Activated T-helper 2 cell treated with anti-CD3 and anti-CD28 coated beads, Interferon-gamma antibody, Interleukin-2, Interleukin-4, amounts not matched to agents 10 μg/mL and 5 μg/mL and 100 μg/mL, durations not matched to agents 14 hours and 24 hours and 36 hours (primary cell): ENCODE data around the gene KCNS1. TPM values are rescaled to one million over a fixed set of nuclear protein-coding genes. Genes with fewer than 3 reads are reported as not detected.

Experiments used
- DNase-seq: peaks from one replicate; pipeline ENCODE4 v3.0.0; 2021; ENCODE audit warnings: low spot score
- H3K27ac Mint-ChIP-seq: one replicate; pipeline ENCODE4 v1.8.0; 2021; ENCODE audit warnings: mixed read lengths
- H3K27me3 Mint-ChIP-seq: one replicate; pipeline ENCODE4 v1.8.0; 2021; ENCODE audit warnings: low read depth, mixed read lengths
- H3K36me3 Mint-ChIP-seq: one replicate; pipeline ENCODE4 v1.8.0; 2021; ENCODE audit warnings: low read depth, mixed read lengths
- H3K4me1 Mint-ChIP-seq: one replicate; pipeline ENCODE4 v1.8.0; 2021; ENCODE audit warnings: low read depth, mixed read lengths
- H3K4me3 Mint-ChIP-seq: one replicate; pipeline ENCODE4 v1.8.0; 2021; ENCODE audit warnings: low read depth, mild to moderate bottlenecking, moderate library complexity, mixed read lengths
- H3K9me3 Mint-ChIP-seq: one replicate; pipeline ENCODE4 v1.8.0; 2021; ENCODE audit warnings: mixed read lengths
- intact Hi-C: fragments of 100-400 bp; cut with micrococcal nuclease; formaldehyde crosslinking; loops from one replicate; pipeline ENCODE4 v1.15.1; 2023
- total RNA-seq: library from RNA; stranded (reverse); gene quantifications from 2 replicates; pipeline ENCODE4 v1.2.3, GENCODE V29; 2022

KCNS1 gene
- total RNA-seq, 1 donor from 2014 or later, result 0.21 TPM

DNA sequence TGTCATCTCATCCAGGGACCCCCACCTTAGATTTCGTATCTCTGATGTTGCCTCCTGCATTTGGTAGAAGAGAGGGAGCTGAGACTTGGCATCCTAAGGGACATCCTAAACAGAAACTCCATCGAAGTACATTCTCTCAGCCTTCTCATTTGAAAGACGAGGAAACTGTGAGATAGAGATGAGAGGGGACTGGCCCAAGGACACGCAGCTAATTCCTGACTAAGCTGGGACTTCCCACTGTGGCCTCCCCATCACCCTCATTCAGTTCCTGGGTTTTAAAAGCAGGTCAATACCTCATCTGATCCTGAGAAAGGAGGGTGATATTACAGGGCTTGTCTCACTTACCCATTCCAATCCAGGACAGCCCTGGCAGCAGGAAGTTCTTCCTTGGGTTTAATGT lies 14.9 kb upstream of the KCNS1 start:
- H3K4me1 Mint-ChIP-seq, result no peaks in the 10 kb centered on the region
- H3K9me3 Mint-ChIP-seq, result no peaks in the 10 kb centered on the region
- H3K4me3 Mint-ChIP-seq, result no peak overlapping the region
- no peaks in the 10 kb centered on the region for H3K36me3 Mint-ChIP-seq
- no peak overlapping the region for H3K27ac Mint-ChIP-seq
- intact Hi-C loops, result no loop called here
- DNase-seq, result no peak
- peaks cover 17% of the 10 kb centered on the region for H3K27me3 Mint-ChIP-seq

DNA sequence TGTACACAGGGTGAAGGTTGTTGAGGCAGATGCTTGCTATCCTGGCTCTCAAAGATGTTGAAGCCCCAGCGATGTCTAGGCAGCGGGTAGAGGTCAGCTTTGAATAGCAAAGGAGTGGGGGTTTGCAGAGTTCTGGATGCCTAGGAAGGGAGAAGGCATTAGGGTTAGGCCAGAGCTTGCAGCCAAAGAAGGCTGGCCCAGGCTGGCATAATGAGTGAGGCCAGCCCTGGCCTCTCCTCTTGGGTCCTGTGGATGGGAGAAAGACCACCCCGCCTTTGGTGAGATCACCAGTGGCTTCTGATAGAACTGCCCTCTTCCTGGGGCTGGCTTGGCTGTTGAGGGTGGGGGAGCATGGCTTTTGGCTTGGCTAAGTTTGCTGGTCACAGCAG lies 14.5 kb upstream of the KCNS1 start:
- Mint-ChIP-seq H3K9me3 (no peaks in the 10 kb centered on the region), H3K4me3 (no peak overlapping the region), H3K27ac (no peak overlapping the region), H3K4me1 (no peaks in the 10 kb centered on the region), H3K36me3 (no peaks in the 10 kb centered on the region), H3K27me3 (peaks cover 14% of the 10 kb centered on the region)
- intact Hi-C loops, result no loop called here
- no peak for DNase-seq

DNA sequence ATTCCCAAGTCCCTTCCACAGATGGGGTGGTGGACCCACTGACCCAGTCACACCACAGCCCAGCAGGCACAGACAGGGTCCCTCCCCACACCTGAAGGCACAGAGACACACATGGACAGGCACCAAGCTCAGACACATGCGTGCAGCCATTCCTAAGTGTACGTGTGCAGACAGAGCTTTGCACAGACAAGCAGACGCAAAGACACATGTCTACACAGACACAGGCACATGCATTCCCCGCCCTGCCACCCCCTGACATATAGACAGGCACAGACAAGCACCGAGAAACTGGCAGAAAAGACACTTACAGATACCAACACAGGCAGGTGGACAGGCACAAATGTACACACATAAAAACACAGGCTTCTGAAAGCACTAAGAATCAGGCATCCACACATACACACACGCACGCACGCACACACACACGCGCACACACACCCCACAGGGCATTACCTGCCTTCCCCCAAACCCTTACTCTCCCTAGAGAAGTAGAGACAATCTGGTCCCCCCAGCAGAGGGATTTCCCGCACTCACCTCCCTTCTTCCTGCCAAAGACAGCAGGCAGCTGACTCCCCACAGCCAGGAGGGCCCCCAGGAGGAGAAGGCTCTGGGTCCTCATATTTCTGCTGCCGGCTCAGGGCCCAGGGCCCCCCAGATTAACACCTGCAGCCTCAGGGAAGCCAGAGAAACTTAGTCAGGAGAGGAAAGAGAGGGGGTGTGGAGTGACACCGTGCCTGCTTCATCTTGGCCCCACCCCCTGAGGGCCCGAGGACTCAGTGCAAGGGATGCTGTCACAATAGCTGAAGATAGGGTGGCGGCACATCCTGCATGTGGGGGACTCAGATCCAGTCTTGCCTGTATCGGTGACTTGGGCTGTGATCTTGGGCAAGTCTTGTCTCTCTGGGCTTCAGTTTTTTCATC lies 13.8 kb upstream of the KCNS1 start, which contains the start of gene WFDC5:
WFDC5 (minus strand) TSS at position 710 of the 921 bp plus-strand sequence; CDS start at position 619, 91 bp downstream.
- no peak within 1 kb of the TSS for H3K27ac Mint-ChIP-seq
- intact Hi-C loops, result no loop called here
- no peaks in the 10 kb centered on the region for H3K9me3 Mint-ChIP-seq
- H3K36me3 Mint-ChIP-seq, result no peaks in the 10 kb centered on the region
- DNase-seq, result no peak
- H3K27me3 Mint-ChIP-seq, result peaks cover 11% of the 10 kb centered on the region
- no peaks in the 10 kb centered on the region for H3K4me1 Mint-ChIP-seq
- no peak within 1 kb of the TSS for H3K4me3 Mint-ChIP-seq

DNA sequence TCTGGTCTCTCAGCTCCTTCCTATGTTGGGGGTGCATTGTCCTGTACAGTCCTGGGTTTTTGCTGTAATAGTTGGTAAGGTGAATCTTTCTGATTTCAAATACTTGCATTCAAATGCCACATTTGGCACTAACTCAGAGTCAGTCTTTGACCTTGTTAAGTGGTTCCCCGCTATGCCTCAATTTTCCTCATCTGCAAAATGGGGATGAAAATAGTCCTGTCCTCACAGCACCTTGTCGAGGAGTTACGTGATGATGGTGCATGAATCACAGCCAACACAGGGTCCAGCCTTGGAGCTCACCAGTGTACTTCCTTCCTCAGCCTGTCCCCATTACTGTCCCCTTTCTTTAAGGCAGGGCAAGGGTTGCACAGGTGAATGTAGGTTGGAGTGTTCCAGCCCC lies 12.9 kb upstream of the KCNS1 start:
- no peaks in the 10 kb centered on the region for H3K9me3 Mint-ChIP-seq
- no peak for DNase-seq
- no peak overlapping the region for H3K27ac Mint-ChIP-seq
- intact Hi-C loops, result no loop called here
- no peaks in the 10 kb centered on the region for H3K4me1 Mint-ChIP-seq
- H3K4me3 Mint-ChIP-seq, result no peak overlapping the region
- H3K27me3 Mint-ChIP-seq, result peaks cover 7% of the 10 kb centered on the region
- no peaks in the 10 kb centered on the region for H3K36me3 Mint-ChIP-seq

DNA sequence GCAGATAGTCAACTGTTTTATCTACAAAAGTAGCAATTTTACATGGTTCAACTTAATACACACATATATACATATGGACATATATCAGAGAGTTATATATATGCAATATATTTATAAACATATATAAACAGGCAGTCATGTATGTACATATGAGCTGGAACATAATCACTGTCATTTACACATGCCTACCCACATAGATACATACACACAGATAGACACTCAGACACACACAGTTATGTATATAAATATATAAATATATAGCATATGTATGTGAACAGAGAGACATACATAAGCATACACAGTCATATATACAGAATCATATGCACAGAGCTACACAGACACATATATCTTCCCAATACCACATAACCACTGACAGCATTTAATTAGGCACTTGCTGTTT lies 11.8 kb upstream of the KCNS1 start:
- no peaks in the 10 kb centered on the region for H3K9me3 Mint-ChIP-seq
- no peak overlapping the region for H3K27ac Mint-ChIP-seq
- H3K4me3 Mint-ChIP-seq, result no peak overlapping the region
- H3K36me3 Mint-ChIP-seq, result no peaks in the 10 kb centered on the region
- no peak for DNase-seq
- intact Hi-C loops, result no loop called here
- no peaks in the 10 kb centered on the region for H3K4me1 Mint-ChIP-seq
- H3K27me3 Mint-ChIP-seq, result peaks cover 7% of the 10 kb centered on the region

DNA sequence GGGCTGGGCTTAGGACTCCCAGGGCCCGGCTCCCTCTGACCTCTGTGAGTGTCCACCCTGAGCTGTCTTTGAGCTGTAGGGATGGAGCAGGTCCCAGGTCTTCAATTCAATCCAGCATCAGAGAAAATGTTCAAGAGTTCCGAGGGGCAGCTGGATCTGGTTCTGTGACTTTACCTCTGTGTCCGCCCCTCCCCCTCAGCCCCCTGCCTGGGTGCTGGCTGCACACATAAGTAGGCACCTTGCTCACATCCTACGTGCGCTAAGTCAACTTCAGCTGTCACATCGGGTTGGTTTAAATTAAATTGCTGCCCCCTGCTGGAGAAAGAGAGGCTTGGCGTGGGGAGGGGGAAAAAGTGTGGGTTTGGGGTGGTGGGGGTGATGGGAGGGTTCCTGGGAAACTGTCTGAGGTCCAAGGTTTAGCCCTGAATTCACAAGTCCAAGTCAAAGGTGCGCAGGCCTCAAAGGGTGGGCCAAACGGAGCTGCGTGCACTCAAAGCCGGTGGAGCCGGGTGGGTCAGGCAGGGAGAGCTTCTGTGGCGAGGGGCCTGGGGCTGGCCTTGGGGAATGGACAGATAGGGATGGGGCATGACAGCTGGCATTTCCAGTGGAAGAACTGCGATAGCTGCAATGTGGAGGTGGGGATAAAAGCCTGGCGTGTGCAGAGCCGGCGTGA lies 11.0 kb upstream of the KCNS1 start:
- Mint-ChIP-seq H3K27ac (no peak overlapping the region), H3K4me3 (no peak overlapping the region), H3K27me3 (peaks cover 6% of the 10 kb centered on the region), H3K36me3 (no peaks in the 10 kb centered on the region), H3K4me1 (no peaks in the 10 kb centered on the region), H3K9me3 (no peaks in the 10 kb centered on the region)
- intact Hi-C loops, result no loop called here
- DNase-seq, result no peak

DNA sequence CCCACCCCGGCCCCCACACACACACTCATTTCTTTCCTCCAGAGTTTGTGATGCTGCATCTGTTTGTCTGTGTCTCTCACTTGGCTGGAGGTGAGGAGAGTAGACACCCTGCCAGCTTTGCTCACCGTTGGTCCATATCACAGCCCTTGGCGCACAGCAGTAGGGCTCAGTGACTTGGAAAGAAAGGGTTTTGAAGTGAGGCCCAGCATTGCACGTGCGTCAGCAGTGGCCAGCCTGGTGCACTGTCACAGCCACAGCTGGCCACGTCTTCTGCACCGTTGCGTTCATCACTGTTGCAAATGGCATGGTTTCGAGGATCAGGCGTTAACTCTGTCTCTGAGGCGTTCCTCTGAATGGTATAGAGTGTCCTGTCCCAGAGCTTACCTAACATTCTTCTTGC lies 10.4 kb upstream of the KCNS1 start:
- Mint-ChIP-seq H3K36me3 (no peaks in the 10 kb centered on the region), H3K27me3 (peaks cover 8% of the 10 kb centered on the region), H3K4me1 (no peaks in the 10 kb centered on the region), H3K4me3 (no peak overlapping the region), H3K9me3 (no peaks in the 10 kb centered on the region), H3K27ac (no peak overlapping the region)
- no peak for DNase-seq
- intact Hi-C loops, result no loop called here

DNA sequence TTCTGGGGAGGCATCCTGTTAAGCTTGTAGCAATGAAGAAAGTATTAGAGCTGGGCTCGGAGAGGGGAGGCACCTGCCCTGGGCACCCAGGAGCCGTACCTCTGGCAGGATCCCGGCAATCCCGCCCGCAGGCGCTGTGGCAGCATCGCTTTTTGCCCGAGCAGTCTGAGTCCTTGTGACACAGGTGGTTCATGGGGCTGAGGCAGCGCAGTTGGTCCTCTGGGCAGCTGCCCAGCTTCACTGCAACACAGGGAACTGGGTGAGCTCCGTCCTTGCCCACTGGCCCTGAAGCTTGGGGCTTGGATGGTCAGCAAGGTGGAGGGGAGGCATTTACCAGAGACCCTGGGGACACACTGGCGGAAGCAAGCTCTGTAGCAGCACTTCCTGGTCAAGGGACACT lies 9.4 kb upstream of the KCNS1 start:
- no peak for DNase-seq

DNA sequence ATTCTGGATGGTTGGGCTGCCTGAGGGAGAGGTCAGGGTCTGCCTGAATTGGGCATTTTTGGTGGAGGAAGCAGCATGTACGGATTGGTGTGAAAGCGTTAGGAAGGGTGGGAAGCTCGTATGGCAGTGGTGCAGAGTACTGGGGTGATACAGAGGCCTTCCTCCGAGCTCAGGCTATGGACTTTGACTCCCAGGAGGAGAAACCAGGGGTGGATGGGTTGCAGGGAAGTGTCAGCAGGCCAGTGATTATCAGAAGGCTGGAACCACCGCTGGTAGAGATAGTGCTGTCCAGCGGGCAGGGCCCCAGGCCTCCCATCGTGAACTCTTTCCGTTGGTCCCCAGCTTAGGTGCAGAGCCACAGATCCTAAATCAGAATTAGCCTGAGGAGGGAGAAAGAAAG lies 8.7 kb upstream of the KCNS1 start:
- intact Hi-C loops, result no loop called here
- Mint-ChIP-seq H3K27me3 (peaks cover 10% of the 10 kb centered on the region), H3K36me3 (no peaks in the 10 kb centered on the region), H3K4me1 (no peaks in the 10 kb centered on the region), H3K9me3 (no peaks in the 10 kb centered on the region), H3K4me3 (no peak overlapping the region), H3K27ac (no peak overlapping the region)
- DNase-seq, result no peak

More for the DNA sequence above, 9.4 kb upstream of the KCNS1 start:
- Mint-ChIP-seq H3K27ac (no peak overlapping the region), H3K4me1 (no peaks in the 10 kb centered on the region), H3K4me3 (no peak overlapping the region), H3K27me3 (peaks cover 8% of the 10 kb centered on the region), H3K9me3 (no peaks in the 10 kb centered on the region), H3K36me3 (no peaks in the 10 kb centered on the region)
- intact Hi-C loops, result no loop called here

DNA sequence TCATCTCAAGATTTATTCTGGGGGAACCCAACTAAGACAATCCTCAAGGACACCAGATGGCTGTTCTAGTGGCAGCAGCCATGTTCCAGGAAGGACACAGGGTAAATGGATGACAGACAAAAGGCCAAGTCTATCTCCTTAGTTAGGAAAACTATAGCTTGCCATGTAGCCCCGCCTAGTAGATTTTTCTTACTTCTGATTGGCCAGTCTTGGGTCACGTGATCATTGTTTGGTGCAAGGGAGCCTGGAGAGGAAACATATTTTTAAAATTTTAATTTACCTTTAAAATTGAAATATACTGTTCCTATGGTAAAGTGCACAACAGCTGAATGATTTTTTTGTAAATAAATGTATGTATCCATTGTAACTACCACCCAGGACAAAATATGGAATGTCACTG lies 4.4 kb upstream of the KCNS1 start:
- peaks cover 24% of the 10 kb centered on the region for H3K27me3 Mint-ChIP-seq
- intact Hi-C loops, result no loop called here
- no peak overlapping the region for H3K27ac Mint-ChIP-seq
- no peaks in the 10 kb centered on the region for H3K9me3 Mint-ChIP-seq
- H3K4me1 Mint-ChIP-seq, result peaks cover 2% of the 10 kb centered on the region
- H3K36me3 Mint-ChIP-seq, result no peaks in the 10 kb centered on the region
- DNase-seq, result no peak
- no peak overlapping the region for H3K4me3 Mint-ChIP-seq

DNA sequence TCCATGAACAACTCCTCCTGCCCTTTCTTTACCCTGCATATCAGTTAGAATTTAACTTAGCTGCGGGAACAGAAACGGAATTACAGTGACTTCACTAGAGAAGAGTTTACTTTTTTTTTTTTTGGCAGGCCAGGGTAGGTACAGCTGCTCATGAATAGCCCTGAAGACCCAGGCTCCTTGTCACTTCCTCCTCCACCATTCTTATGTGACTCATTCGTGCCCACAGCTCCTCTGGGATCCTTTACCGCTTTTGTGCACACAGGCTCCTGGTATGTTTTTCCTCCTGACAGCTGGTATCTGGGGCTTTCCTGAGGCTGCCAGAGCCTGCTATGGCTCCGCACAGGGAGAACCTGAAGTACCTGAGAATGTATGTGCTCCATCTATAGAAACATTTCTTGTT lies 3.9 kb upstream of the KCNS1 start:
- peaks cover 30% of the 10 kb centered on the region for H3K27me3 Mint-ChIP-seq
- peaks cover 2% of the 10 kb centered on the region for H3K4me1 Mint-ChIP-seq
- H3K4me3 Mint-ChIP-seq, result no peak overlapping the region
- DNase-seq, result no peak
- intact Hi-C loops, result no loop called here
- no peaks in the 10 kb centered on the region for H3K9me3 Mint-ChIP-seq
- no peak overlapping the region for H3K27ac Mint-ChIP-seq
- no peaks in the 10 kb centered on the region for H3K36me3 Mint-ChIP-seq

DNA sequence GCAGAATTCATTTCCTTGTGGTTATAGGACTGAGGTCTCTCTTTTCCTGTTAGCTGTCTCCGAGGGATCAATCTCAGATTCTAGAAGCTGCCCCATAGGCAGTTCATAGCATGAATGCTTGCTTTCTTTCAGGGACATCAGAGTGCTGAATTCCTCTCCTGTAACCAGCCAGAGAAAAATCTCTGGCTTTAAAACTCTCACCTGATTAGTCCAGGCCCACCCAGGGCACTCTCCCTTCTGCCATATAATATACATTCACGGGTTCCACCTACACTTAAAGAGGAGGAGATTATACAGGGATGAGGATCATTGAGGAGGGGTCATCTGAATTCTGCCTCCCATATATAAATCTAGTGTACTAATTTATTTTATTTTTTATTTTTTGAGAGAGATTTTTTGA lies 2.1 kb upstream of the KCNS1 start:
- H3K4me1 Mint-ChIP-seq, result peaks cover 2% of the 10 kb centered on the region
- no peak for DNase-seq
- H3K27me3 Mint-ChIP-seq, result peaks cover 43% of the 10 kb centered on the region
- no peaks in the 10 kb centered on the region for H3K36me3 Mint-ChIP-seq
- intact Hi-C loops, result no loop called here
- no peak overlapping the region for H3K4me3 Mint-ChIP-seq
- no peak overlapping the region for H3K27ac Mint-ChIP-seq
- H3K9me3 Mint-ChIP-seq, result no peaks in the 10 kb centered on the region

DNA sequence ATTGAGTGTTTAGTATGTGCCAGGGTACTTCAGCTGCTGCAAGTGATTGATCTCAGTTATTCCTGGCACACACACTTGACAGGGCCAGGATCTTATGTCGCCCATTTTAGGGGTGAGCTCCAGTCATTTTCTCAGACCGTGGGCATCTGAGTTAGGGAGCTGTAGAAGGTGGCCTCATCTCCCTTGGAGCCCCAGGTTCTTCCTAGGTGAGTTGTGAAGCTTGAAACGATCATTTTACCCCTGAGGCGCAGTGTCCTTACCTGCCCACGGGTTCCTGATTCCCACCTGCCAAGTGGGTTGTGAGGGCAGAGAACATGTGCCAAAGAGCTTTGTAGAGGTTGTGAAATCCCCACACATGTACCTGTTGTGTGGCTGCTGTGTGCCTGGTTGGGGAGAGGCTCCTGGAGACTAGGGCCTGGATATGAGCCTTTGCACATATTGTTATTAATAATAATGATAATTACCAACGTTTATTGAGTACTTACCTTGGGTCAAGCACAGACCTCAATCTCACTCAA lies 465 bp upstream of the KCNS1 start:
- Mint-ChIP-seq H3K4me1 (peaks cover 6% of the 10 kb centered on the region), H3K27ac (no peak overlapping the region), H3K36me3 (no peaks in the 10 kb centered on the region), H3K4me3 (no peak overlapping the region), H3K27me3 (peaks cover 50% of the 10 kb centered on the region), H3K9me3 (no peaks in the 10 kb centered on the region)
- intact Hi-C loops, result no loop called here
- no peak for DNase-seq
